ENCODE data around the gene HOXA13. TPM values are rescaled to one million over a fixed set of nuclear protein-coding genes. Genes with fewer than 3 reads are reported as not detected.

Gene HOXA13
- total RNA-seq, 4 donors from 2014 or later: not detected

GRCh38 chr7:27145914-27146412 lies 53.9 kb downstream of the HOXA13 start:
- H3K4me3 ChIP-seq (replicated peaks in 1 of 3): no peak overlapping the region
- no peak overlapping the region for H3K27ac ChIP-seq
- H3K27me3 ChIP-seq: peaks cover 86% of the 10 kb centered on the region
- 45 to 60% methylated on average over 5 to 11 of the region's 11 CpGs for WGBS, 2 donors
- no peaks in the 10 kb centered on the region for H3K36me3 ChIP-seq
- H3K4me1 ChIP-seq: peaks cover 19 to 25% of the 10 kb centered on the region in 2 donors
- no peaks in the 10 kb centered on the region for H3K9me3 ChIP-seq
- no peak for DNase-seq
- intact Hi-C loops (cut with DNase I): no loop called here
- no peak for TF ChIP-seq CTCF (IDR thresholded peaks at IDR 0.05)
- TF ChIP-seq POLR2A (IDR thresholded peaks at IDR 0.05): no peak

- peaks cover 13 to 19% of the 10 kb centered on the region in 2 donors for H3K4me1 ChIP-seq
- peaks cover 86% of the 10 kb centered on the region for H3K27me3 ChIP-seq
- no peak overlapping the region for H3K27ac ChIP-seq
- 28 to 58% methylated on average over 41 to 42 of the region's 47 CpGs for WGBS, 2 donors
- no peaks in the 10 kb centered on the region for H3K36me3 ChIP-seq
- TF ChIP-seq CTCF (IDR thresholded peaks at IDR 0.05) (no peak), POLR2A (IDR thresholded peaks at IDR 0.05) (no peak)
- no peak for DNase-seq
- H3K9me3 ChIP-seq: no peaks in the 10 kb centered on the region
- no peak overlapping the region for H3K4me3 ChIP-seq (replicated peaks in 1 of 3)
- intact Hi-C loops (cut with DNase I): no loop called here
Measured at GRCh38 chr7:27145165-27145913, 54.6 kb downstream of the HOXA13 start.

GRCh38 chr7:27144781-27145164 lies 55.1 kb downstream of the HOXA13 start:
- intact Hi-C loops (cut with DNase I): no loop called here
- H3K36me3 ChIP-seq: no peaks in the 10 kb centered on the region
- H3K27me3 ChIP-seq: peaks cover 87% of the 10 kb centered on the region
- DNase-seq: no peak
- no peak overlapping the region for H3K27ac ChIP-seq
- peaks cover 11 to 19% of the 10 kb centered on the region in 2 donors for H3K4me1 ChIP-seq
- TF ChIP-seq POLR2A (IDR thresholded peaks at IDR 0.05) (no peak), CTCF (IDR thresholded peaks at IDR 0.05) (no peak)
- 16 to 32% methylated on average over 9 to 29 of the region's 31 CpGs for WGBS, 2 donors
- H3K4me3 ChIP-seq (replicated peaks in 1 of 3): no peak overlapping the region
- H3K9me3 ChIP-seq: no peaks in the 10 kb centered on the region

MicroRNAs encoded within 50 kb of the gene (microRNA counts, 767-probe panel; counts per million panel counts)
- 0 to 1,776 counts per million in 2 donors for microRNA hsa-miR-196b-5p

Small RNA genes within 50 kb of the gene (microRNA-seq; reads per million reads assigned to microRNA genes)
- gene MIR196B: 38.4 reads per million, percentile 44 among the genes with 10 or more reads in this experiment

Small RNA genes within 50 kb of the gene (small RNA-seq; reads per million reads assigned to genes)
- gene AC004080.5 (not detected), gene RF02140 (not detected), gene RF02141 (not detected)

Other genes starting within 250 kb of the HOXA13 start
- under 1 TPM in 2 of 4 donors, not detected in 2; 0.67 to 0.78 TPM for gene HOXA1, start 104.1 kb downstream of the HOXA13 start, total RNA-seq
- 1 to 10 TPM in 2 of 4 donors, under 1 TPM in 2; 0.73 to 2.7 (median 1.7) TPM for gene HOXA2, start 97.4 kb downstream of the HOXA13 start, total RNA-seq
- 1 to 10 TPM in 3 of 4 donors, under 1 TPM in 1; 0.56 to 2.1 (median 1.3) TPM for gene HOXA4, start 69.3 kb downstream of the HOXA13 start, total RNA-seq
- 1 to 10 TPM; 2.0 to 4.4 (median 3.3) TPM for gene HOXA5, start 56.4 kb downstream of the HOXA13 start, total RNA-seq
- gene HOXA6, start 52.3 kb downstream of the HOXA13 start, total RNA-seq: 1 to 10 TPM in 2 of 4 donors, not detected in 2; 1.1 to 1.6 TPM
- 1 to 10 TPM in 3 of 4 donors, under 1 TPM in 1; 0.94 to 6.1 (median 1.9) TPM for gene HOXA3, start 47.5 kb downstream of the HOXA13 start, total RNA-seq
- gene HOXA7, start 43.4 kb downstream of the HOXA13 start, total RNA-seq: 1 to 10 TPM in 1 of 4 donors, under 1 TPM in 3; 0.34 to 2.1 (median 0.74) TPM
- gene HOXA9, start 34.6 kb downstream of the HOXA13 start, total RNA-seq: 1 to 10 TPM in 1 of 4 donors, under 1 TPM in 2, not detected in 1; 0.63 to 1.9 (median 0.67) TPM
- 1 to 10 TPM in 1 of 4 donors, not detected in 3; 4.0 TPM for gene HOXA10, start 25.8 kb downstream of the HOXA13 start, total RNA-seq
- not detected for gene HOXA11, start 14.9 kb downstream of the HOXA13 start, total RNA-seq
- gene EVX1, start 42.7 kb upstream of the HOXA13 start, total RNA-seq: not detected